ENCODE results near the gene PTCH2. TPM values are rescaled to one million over a fixed set of nuclear protein-coding genes. Genes with fewer than 3 reads are reported as not detected.

The PTCH2 gene
- total and polyA plus RNA-seq, 2 of the 13 experiments (the other 11 are each of a cell fraction or from before 2014, with no cell fraction given) = 0.60 to 1.5 TPM

- no peak for TF ChIP-seq PTBP1 (IDR thresholded peaks at IDR 0.05; ENCODE audit: low read depth, low read length, poor library complexity, severe bottlenecking)
- TF ChIP-seq SOX6 (IDR thresholded peaks at IDR 0.05) = no peak
- TF ChIP-seq SOX6 (CRISPR knock-in tag; IDR thresholded peaks at IDR 0.05) = peak; percentile 34; the same call in 1 of the 2 replicates
- peak; percentile 69; the same call in 1 of the 2 replicates for TF ChIP-seq ZHX1 (CRISPR knock-in tag; IDR thresholded peaks at IDR 0.05; ENCODE audit: low read depth)
- TF ChIP-seq USF2 (IDR thresholded peaks at IDR 0.05; ENCODE audit: low read depth, low read length) = no peak
- 0 out of 2 replicates have a peak, but pooled peaks have one; percentile 17 for TF ChIP-seq USF2 (CRISPR knock-in tag; IDR thresholded peaks at IDR 0.05; ENCODE audit: borderline replicate concordance)
- TF ChIP-seq PRDM15 (CRISPR knock-in tag; IDR thresholded peaks at IDR 0.05) = no peak
- peak; percentile 94 for TF ChIP-seq ZBTB33 (CRISPR knock-in tag; IDR thresholded peaks at IDR 0.05)
- TF ChIP-seq HDAC2 (CRISPR knock-in tag; IDR thresholded peaks at IDR 0.05) = peak; percentile 48; the same call in 1 of the 2 replicates
- no peak for TF ChIP-seq NR2F6 (IDR thresholded peaks at IDR 0.05)
- peak; percentile 31; the same call in 1 of the 2 replicates for TF ChIP-seq NR2F6 (CRISPR knock-in tag; IDR thresholded peaks at IDR 0.05)
- no peak for TF ChIP-seq KMT2A (CRISPR knock-in tag; IDR thresholded peaks at IDR 0.05)
- TF ChIP-seq CCAR2 (optimal IDR thresholded peaks at IDR 0.05; ENCODE audit: low read depth, low read length) = no peak
- no peak for TF ChIP-seq ZNF543 (CRISPR knock-in tag; IDR thresholded peaks at IDR 0.05)
- no peak for TF ChIP-seq ARID3A (IDR thresholded peaks at IDR 0.05; ENCODE audit: low read depth, low read length)
- TF ChIP-seq ZNF552 (CRISPR knock-in tag; IDR thresholded peaks at IDR 0.05; ENCODE audit: borderline replicate concordance) = no peak
Observed at GRCh38 chr1:44786138-44786840, 56.8 kb downstream of the PTCH2 start (continued).

Data from HepG2 (cell line).